ENCODE results near the gene RUNX2.

DNA sequence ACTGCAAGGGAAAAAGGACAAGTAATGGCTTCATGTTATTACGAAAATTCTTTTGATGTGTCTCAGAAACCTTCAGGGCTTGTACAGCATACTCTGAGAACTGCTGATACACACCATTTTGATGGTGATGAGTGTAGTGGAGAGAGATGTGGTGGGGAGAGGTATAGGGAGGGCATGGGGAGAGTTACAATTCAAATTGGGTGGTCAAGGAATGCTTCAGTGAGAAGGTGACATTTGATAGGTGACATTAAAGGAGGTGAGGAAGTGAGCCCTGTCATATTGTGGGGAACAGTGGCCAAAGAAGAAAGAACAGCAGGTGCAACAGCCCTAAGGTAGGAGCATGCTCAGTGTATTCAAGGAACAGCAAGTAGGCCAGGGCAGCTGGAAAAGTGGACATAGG, 368.6 kb downstream of the RUNX2 start:
- TF ChIP-seq ZNF555 (tag by site-specific recombination; conservative IDR thresholded peaks at IDR 0.05) = no peak
- no peak for TF ChIP-seq ZNF792 (tag by site-specific recombination; IDR thresholded peaks at IDR 0.05)
- TF ChIP-seq, protein P1, sequence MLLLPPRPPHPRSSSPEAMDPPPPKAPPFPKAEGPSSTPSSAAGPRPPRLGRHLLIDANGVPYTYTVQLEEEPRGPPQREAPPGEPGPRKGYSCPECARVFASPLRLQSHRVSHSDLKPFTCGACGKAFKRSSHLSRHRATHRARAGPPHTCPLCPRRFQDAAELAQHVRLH (tag by site-specific recombination; IDR thresholded peaks at IDR 0.05) = no peak
- TF ChIP-seq, protein P2, sequence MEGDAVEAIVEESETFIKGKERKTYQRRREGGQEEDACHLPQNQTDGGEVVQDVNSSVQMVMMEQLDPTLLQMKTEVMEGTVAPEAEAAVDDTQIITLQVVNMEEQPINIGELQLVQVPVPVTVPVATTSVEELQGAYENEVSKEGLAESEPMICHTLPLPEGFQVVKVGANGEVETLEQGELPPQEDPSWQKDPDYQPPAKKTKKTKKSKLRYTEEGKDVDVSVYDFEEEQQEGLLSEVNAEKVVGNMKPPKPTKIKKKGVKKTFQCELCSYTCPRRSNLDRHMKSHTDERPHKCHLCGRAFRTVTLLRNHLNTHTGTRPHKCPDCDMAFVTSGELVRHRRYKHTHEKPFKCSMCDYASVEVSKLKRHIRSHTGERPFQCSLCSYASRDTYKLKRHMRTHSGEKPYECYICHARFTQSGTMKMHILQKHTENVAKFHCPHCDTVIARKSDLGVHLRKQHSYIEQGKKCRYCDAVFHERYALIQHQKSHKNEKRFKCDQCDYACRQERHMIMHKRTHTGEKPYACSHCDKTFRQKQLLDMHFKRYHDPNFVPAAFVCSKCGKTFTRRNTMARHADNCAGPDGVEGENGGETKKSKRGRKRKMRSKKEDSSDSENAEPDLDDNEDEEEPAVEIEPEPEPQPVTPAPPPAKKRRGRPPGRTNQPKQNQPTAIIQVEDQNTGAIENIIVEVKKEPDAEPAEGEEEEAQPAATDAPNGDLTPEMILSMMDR (tag by site-specific recombination; IDR thresholded peaks at IDR 0.05) = no peak
- TF ChIP-seq ZNF600 (tag by site-specific recombination; IDR thresholded peaks at IDR 0.05) = no peak
- TF ChIP-seq, protein P3, sequence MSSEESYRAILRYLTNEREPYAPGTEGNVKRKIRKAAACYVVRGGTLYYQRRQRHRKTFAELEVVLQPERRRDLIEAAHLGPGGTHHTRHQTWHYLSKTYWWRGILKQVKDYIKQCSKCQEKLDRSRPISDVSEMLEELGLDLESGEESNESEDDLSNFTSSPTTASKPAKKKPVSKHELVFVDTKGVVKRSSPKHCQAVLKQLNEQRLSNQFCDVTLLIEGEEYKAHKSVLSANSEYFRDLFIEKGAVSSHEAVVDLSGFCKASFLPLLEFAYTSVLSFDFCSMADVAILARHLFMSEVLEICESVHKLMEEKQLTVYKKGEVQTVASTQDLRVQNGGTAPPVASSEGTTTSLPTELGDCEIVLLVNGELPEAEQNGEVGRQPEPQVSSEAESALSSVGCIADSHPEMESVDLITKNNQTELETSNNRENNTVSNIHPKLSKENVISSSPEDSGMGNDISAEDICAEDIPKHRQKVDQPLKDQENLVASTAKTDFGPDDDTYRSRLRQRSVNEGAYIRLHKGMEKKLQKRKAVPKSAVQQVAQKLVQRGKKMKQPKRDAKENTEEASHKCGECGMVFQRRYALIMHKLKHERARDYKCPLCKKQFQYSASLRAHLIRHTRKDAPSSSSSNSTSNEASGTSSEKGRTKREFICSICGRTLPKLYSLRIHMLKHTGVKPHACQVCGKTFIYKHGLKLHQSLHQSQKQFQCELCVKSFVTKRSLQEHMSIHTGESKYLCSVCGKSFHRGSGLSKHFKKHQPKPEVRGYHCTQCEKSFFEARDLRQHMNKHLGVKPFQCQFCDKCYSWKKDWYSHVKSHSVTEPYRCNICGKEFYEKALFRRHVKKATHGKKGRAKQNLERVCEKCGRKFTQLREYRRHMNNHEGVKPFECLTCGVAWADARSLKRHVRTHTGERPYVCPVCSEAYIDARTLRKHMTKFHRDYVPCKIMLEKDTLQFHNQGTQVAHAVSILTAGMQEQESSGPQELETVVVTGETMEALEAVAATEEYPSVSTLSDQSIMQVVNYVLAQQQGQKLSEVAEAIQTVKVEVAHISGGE (tag by site-specific recombination; conservative IDR thresholded peaks at IDR 0.05; ENCODE audit: low read depth) = no peak
- TF ChIP-seq, protein P4, sequence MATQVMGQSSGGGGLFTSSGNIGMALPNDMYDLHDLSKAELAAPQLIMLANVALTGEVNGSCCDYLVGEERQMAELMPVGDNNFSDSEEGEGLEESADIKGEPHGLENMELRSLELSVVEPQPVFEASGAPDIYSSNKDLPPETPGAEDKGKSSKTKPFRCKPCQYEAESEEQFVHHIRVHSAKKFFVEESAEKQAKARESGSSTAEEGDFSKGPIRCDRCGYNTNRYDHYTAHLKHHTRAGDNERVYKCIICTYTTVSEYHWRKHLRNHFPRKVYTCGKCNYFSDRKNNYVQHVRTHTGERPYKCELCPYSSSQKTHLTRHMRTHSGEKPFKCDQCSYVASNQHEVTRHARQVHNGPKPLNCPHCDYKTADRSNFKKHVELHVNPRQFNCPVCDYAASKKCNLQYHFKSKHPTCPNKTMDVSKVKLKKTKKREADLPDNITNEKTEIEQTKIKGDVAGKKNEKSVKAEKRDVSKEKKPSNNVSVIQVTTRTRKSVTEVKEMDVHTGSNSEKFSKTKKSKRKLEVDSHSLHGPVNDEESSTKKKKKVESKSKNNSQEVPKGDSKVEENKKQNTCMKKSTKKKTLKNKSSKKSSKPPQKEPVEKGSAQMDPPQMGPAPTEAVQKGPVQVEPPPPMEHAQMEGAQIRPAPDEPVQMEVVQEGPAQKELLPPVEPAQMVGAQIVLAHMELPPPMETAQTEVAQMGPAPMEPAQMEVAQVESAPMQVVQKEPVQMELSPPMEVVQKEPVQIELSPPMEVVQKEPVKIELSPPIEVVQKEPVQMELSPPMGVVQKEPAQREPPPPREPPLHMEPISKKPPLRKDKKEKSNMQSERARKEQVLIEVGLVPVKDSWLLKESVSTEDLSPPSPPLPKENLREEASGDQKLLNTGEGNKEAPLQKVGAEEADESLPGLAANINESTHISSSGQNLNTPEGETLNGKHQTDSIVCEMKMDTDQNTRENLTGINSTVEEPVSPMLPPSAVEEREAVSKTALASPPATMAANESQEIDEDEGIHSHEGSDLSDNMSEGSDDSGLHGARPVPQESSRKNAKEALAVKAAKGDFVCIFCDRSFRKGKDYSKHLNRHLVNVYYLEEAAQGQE (tag by site-specific recombination; IDR thresholded peaks at IDR 0.05) = no peak
